ENCODE measurements around the gene CADM3.

GRCh38 chr1:159212596-159212995, 41.2 kb downstream of the CADM3 start:
- TF ChIP-seq POLR2A (IDR thresholded peaks at IDR 0.05; ENCODE audit: low read depth, low read length) (no peak), CTCF (IDR thresholded peaks at IDR 0.05; ENCODE audit: extremely low read depth in 1 of 2, insufficient read depth in 1 of 2, low read depth in 1 of 2, low read length in 2 of 2) (no peak), EZH2 (IDR thresholded peaks at IDR 0.05; ENCODE audit: borderline replicate concordance, low read depth, low read length, severe bottlenecking) (no peak)
